Measurements from ENCODE around the gene OXA1L.
"Not testable (repeated sequence)": the region's sequence is repeated elsewhere in the genome, so short reads cannot be mapped to it uniquely, and the experiment has no call there.

Gene OXA1L

GRCh38 chr14:22770481-22771187 lies 4.1 kb downstream of the OXA1L start:
- DNase-seq = no peak

GRCh38 chr14:22772725-22773124 lies 6.2 kb downstream of the OXA1L start:
- DNase-seq = no peak

- DNase-seq = no peak
Observed at GRCh38 chr14:22773162-22774010, 6.9 kb downstream of the OXA1L start.

GRCh38 chr14:22774011-22774706 lies 7.7 kb downstream of the OXA1L start:
- DNase-seq = no peak

GRCh38 chr14:22776215-22776614 lies 9.7 kb downstream of the OXA1L start:
- no peak for DNase-seq

- DNase-seq = not testable (repeated sequence)
Observed at GRCh38 chr14:22776849-22777248, 10.4 kb downstream of the OXA1L start.

GRCh38 chr14:22778084-22778483 lies 11.6 kb downstream of the OXA1L start:
- DNase-seq = no peak

GRCh38 chr14:22780105-22780679 lies 13.7 kb downstream of the OXA1L start:
- DNase-seq = no peak

- DNase-seq = no peak
Observed at GRCh38 chr14:22780941-22781300, 14.4 kb downstream of the OXA1L start.

- no peak for DNase-seq
Observed at GRCh38 chr14:22781301-22781991, 15.0 kb downstream of the OXA1L start.

GRCh38 chr14:22786685-22787084 lies 20.2 kb downstream of the OXA1L start:
- no peak for DNase-seq

- no peak for DNase-seq
Observed at GRCh38 chr14:22791301-22791700, 24.8 kb downstream of the OXA1L start.

GRCh38 chr14:22792158-22792557 lies 25.7 kb downstream of the OXA1L start:
- DNase-seq = no peak

- not testable (repeated sequence) for DNase-seq
Observed at GRCh38 chr14:22793550-22793949, 27.1 kb downstream of the OXA1L start.

GRCh38 chr14:22793976-22794375 lies 27.5 kb downstream of the OXA1L start:
- DNase-seq = no peak

- no peak for DNase-seq
Observed at GRCh38 chr14:22794551-22794951, 28.1 kb downstream of the OXA1L start.

- no peak for DNase-seq
Observed at GRCh38 chr14:22796087-22796707, 29.7 kb downstream of the OXA1L start.

- DNase-seq = no peak
Observed at GRCh38 chr14:22797017-22797917, 30.8 kb downstream of the OXA1L start.

GRCh38 chr14:22798528-22798927 lies 32.0 kb downstream of the OXA1L start:
- DNase-seq = no peak

GRCh38 chr14:22800346-22800745 lies 33.9 kb downstream of the OXA1L start:
- no peak for DNase-seq

GRCh38 chr14:22801716-22802115 lies 35.2 kb downstream of the OXA1L start:
- no peak for DNase-seq

Measured in NCI-H1436 (cell line).